Fibroblast of the aortic adventitia (primary cell): ENCODE measurements around the gene BRCC3. TPM values are rescaled to one million over a fixed set of nuclear protein-coding genes. Genes with fewer than 3 reads are reported as not detected.

ENCODE experiments used
- DNase-seq: peaks from one replicate; pipeline ENCODE4 v3.0.0-alpha.2; 2010; ENCODE audit warnings: low read depth
- H3K4me3 ChIP-seq: 2 replicates; pipeline ENCODE4 v1.5.1; 2011; ENCODE audit warnings: low read depth, mild to moderate bottlenecking, control low read depth, low read length, moderate library complexity
- total RNA-seq: library from RNA; depleted of rRNA; stranded (reverse); fragments of >200 nt; gene quantifications from 2 replicates; pipeline ENCODE4 v1.2.3, GENCODE V29; 2012; ENCODE audit warnings: low replicate concordance
- TF ChIP-seq, protein P1 (sequence below): IDR thresholded peaks from 2 replicates; pipeline ENCODE4 v1.5.1; 2011; ENCODE audit warnings: mild to moderate bottlenecking, low read length, control low read depth, inconsistent platforms; ENCODE audit not compliant: insufficient read depth

The BRCC3 gene
- total RNA-seq, 1 donor = 17.4 TPM

GRCh38 chrX:155070038-155070437 is 1.3 kb upstream of the BRCC3 start:
- H3K4me3 ChIP-seq = peak overlapping the region; percentile 69
- DNase-seq = no peak
- TF ChIP-seq, protein P1, sequence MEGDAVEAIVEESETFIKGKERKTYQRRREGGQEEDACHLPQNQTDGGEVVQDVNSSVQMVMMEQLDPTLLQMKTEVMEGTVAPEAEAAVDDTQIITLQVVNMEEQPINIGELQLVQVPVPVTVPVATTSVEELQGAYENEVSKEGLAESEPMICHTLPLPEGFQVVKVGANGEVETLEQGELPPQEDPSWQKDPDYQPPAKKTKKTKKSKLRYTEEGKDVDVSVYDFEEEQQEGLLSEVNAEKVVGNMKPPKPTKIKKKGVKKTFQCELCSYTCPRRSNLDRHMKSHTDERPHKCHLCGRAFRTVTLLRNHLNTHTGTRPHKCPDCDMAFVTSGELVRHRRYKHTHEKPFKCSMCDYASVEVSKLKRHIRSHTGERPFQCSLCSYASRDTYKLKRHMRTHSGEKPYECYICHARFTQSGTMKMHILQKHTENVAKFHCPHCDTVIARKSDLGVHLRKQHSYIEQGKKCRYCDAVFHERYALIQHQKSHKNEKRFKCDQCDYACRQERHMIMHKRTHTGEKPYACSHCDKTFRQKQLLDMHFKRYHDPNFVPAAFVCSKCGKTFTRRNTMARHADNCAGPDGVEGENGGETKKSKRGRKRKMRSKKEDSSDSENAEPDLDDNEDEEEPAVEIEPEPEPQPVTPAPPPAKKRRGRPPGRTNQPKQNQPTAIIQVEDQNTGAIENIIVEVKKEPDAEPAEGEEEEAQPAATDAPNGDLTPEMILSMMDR = no peak

- DNase-seq = no peak
- TF ChIP-seq, protein P1 = no peak
- H3K4me3 ChIP-seq = peak overlapping the region; percentile 69
These were observed 689 bp upstream of the BRCC3 start for GRCh38 chrX:155070663-155070974.

DNA sequence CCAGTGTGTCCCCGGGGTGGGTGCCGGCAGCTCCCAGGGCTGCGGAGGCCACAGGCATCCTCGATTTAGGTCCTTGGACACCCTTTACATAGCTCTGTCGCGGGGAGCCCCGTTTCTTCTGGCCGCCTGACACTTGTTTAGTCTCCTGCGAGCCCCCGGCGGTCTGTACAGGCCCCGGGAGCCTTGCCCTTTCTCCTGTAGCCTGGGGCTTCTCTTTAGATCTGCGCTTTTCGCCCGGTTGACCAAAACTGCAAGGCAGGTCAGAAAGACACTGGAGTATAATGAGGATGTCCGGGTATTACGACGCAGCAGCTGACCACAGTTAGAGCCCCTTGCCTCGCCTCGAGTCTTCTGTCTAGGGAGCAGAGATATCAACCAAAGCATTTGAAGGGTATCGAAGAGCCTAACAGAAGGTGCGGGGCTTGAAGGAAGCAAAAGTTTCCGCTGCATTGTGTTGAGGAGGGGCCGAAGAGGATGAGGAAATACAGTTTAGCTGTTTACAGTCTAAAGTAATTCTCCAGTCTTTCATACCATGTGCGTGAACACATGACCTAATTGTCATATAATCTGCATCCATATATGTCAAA is 479 bp downstream of the BRCC3 start:
- no peak for DNase-seq
- peak overlapping the region; percentile 79 for H3K4me3 ChIP-seq
- TF ChIP-seq, protein P1 = no peak

- DNase-seq = peak; percentile 36
- no peak overlapping the region for H3K4me3 ChIP-seq
- TF ChIP-seq, protein P1 = peak; percentile 56
These were observed 15.0 kb downstream of the BRCC3 start for GRCh38 chrX:155086202-155086840.

DNA sequence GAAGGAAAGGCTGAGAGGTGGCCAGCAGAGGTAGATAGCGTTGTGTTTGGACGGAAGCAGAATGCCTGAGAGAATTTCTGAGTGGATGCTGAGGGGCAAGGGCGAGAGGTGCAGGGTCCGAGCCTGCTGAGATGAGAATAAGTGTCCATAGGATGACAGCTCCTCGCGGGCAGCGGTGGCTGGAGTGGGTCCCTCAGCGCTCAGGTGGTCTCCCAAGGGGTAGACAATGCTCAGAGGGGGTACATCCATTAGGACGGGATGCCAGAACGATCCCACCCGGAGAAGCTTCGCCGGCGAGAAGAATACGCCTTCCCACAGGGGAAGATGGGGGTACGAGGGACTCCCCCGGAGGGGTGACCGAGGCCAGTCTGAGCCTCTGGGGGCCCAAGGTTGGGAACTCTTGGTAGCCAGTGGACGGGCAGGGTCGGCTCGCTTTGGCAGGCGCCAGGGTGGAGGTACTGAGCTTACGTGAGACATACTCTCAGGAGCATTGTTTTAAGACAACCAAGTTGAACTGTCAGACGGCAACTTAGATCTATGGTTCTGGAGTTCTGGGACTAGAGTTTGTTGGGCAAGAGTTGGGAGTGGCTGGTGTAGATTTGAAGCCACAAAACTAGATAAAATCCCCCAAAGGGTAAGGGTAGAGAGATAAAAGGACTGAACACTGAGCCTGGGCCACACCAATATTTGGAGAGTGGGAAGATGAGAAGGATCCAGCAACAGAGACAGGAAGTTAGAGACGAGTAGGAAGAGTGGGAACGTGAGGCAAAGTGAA is 15.8 kb downstream of the BRCC3 start:
- TF ChIP-seq, protein P1 = no peak
- no peak overlapping the region for H3K4me3 ChIP-seq
- no peak for DNase-seq

- peak; percentile 41 for DNase-seq
- TF ChIP-seq, protein P1 = peak; percentile 54
- H3K4me3 ChIP-seq = no peak overlapping the region
These were observed 23.3 kb downstream of the BRCC3 start for GRCh38 chrX:155094468-155095061.
